Activated CD8-positive, alpha-beta T cell treated with anti-CD3 and anti-CD28 coated beads for 36 hours (primary cell): ENCODE measurements around the gene EFEMP1. TPM values are rescaled to one million over a fixed set of nuclear protein-coding genes. Genes with fewer than 3 reads are reported as not detected.

ENCODE experiments used
- ATAC-seq: fragments of 200-7000 bp; cut with Tn5 transposase; one replicate; pipeline ENCODE4 v1.10.0; 2021; ENCODE audit warnings: mild to moderate bottlenecking, moderate library complexity
- CTCF ChIA-PET: fragments of 350-600 bp; sonication (Branson Sonifier 250); formaldehyde crosslinking; loops from one replicate; lab custom pipeline; 2021; ENCODE audit warnings: antibody characterized with exemption; lab: Charles Lee
- POLR2A ChIA-PET: fragments of 350-600 bp; sonication (Branson Sonifier 250); formaldehyde crosslinking; loops from one replicate; lab custom pipeline; 2021; ENCODE audit warnings: antibody characterized with exemption; lab: Charles Lee
- DNase-seq: peaks from one replicate; pipeline ENCODE4 v3.0.0-alpha.2; 2020
- H3K27ac Mint-ChIP-seq: one replicate; pipeline ENCODE4 v1.8.0; 2021; ENCODE audit warnings: mild to moderate bottlenecking, mixed read lengths
- H3K27me3 Mint-ChIP-seq: one replicate; pipeline ENCODE4 v1.8.0; 2021; ENCODE audit warnings: mixed read lengths
- H3K36me3 Mint-ChIP-seq: one replicate; pipeline ENCODE4 v1.8.0; 2021; ENCODE audit warnings: low read depth, mixed read lengths
- H3K4me1 Mint-ChIP-seq: one replicate; pipeline ENCODE4 v1.8.0; 2021; ENCODE audit warnings: low read depth, mixed read lengths
- H3K4me3 Mint-ChIP-seq: one replicate; pipeline ENCODE4 v1.8.0; 2021; ENCODE audit warnings: mild to moderate bottlenecking, moderate library complexity, mixed read lengths
- H3K9me3 Mint-ChIP-seq: one replicate; pipeline ENCODE4 v1.8.0; 2021; ENCODE audit warnings: mixed read lengths
- CTCF ChIP-seq: fragments of 200-600 bp; IDR thresholded peaks from one replicate; pipeline ENCODE4 v1.8.0; 2022; ENCODE audit warnings: antibody characterized with exemption, mild to moderate bottlenecking
- intact Hi-C: fragments of 100-400 bp; cut with micrococcal nuclease; formaldehyde crosslinking; loops from one replicate; pipeline ENCODE4 v1.10.0; 2022
- total RNA-seq, 2 experiments: library from RNA; stranded (reverse); gene quantifications; one replicate each; pipeline ENCODE4 v1.2.3, GENCODE V29; 2021

The EFEMP1 gene
- total RNA-seq, 2 experiments from 2014 or later = not detected

- CTCF ChIA-PET = no interaction called here
- Mint-ChIP-seq H3K4me3 (no peak overlapping the region), H3K27ac (no peak overlapping the region), H3K9me3 (no peaks in the 10 kb centered on the region), H3K36me3 (no peaks in the 10 kb centered on the region), H3K27me3 (no peaks in the 10 kb centered on the region), H3K4me1 (no peaks in the 10 kb centered on the region)
- intact Hi-C loops = no loop called here
- ATAC-seq = no peak
- no peak for DNase-seq
- POLR2A ChIA-PET = no interaction called here
- TF ChIP-seq CTCF = no peak
These were observed 40.6 kb downstream of the EFEMP1 start for GRCh38 chr2:55882954-55883353.

GRCh38 chr2:55880416-55881143 lies 43.0 kb downstream of the EFEMP1 start:
- Mint-ChIP-seq H3K4me1 (no peaks in the 10 kb centered on the region), H3K4me3 (no peak overlapping the region), H3K27me3 (no peaks in the 10 kb centered on the region), H3K9me3 (no peaks in the 10 kb centered on the region), H3K36me3 (no peaks in the 10 kb centered on the region), H3K27ac (no peak overlapping the region)
- ChIA-PET POLR2A (no interaction called here), CTCF (no interaction called here)
- no peak for TF ChIP-seq CTCF
- intact Hi-C loops = no loop called here
- DNase-seq (no peak), ATAC-seq (no peak)

GRCh38 chr2:55879976-55880375 lies 43.6 kb downstream of the EFEMP1 start:
- Mint-ChIP-seq H3K4me3 (no peak overlapping the region), H3K27me3 (no peaks in the 10 kb centered on the region), H3K36me3 (no peaks in the 10 kb centered on the region), H3K4me1 (no peaks in the 10 kb centered on the region), H3K9me3 (no peaks in the 10 kb centered on the region), H3K27ac (no peak overlapping the region)
- TF ChIP-seq CTCF = no peak
- DNase-seq (no peak), ATAC-seq (no peak)
- CTCF ChIA-PET = no interaction called here
- intact Hi-C loops = no loop called here
- POLR2A ChIA-PET = no interaction called here

GRCh38 chr2:55877087-55877436 lies 46.5 kb downstream of the EFEMP1 start:
- TF ChIP-seq CTCF = no peak
- CTCF ChIA-PET = no interaction called here
- POLR2A ChIA-PET = no interaction called here
- Mint-ChIP-seq H3K27me3 (no peaks in the 10 kb centered on the region), H3K4me1 (no peaks in the 10 kb centered on the region), H3K36me3 (no peaks in the 10 kb centered on the region), H3K27ac (no peak overlapping the region), H3K9me3 (no peaks in the 10 kb centered on the region), H3K4me3 (no peak overlapping the region)
- ATAC-seq (no peak), DNase-seq (no peak)
- intact Hi-C loops = no loop called here

GRCh38 chr2:55876429-55877086 lies 47.0 kb downstream of the EFEMP1 start:
- DNase-seq (no peak), ATAC-seq (no peak)
- TF ChIP-seq CTCF = no peak
- no peak overlapping the region for H3K27ac Mint-ChIP-seq
- CTCF ChIA-PET = no interaction called here
- no peaks in the 10 kb centered on the region for H3K27me3 Mint-ChIP-seq
- H3K9me3 Mint-ChIP-seq = no peaks in the 10 kb centered on the region
- no peaks in the 10 kb centered on the region for H3K4me1 Mint-ChIP-seq
- intact Hi-C loops = no loop called here
- H3K36me3 Mint-ChIP-seq = no peaks in the 10 kb centered on the region
- POLR2A ChIA-PET = no interaction called here
- no peak overlapping the region for H3K4me3 Mint-ChIP-seq
